Upper lobe of left lung (tissue), 4 donors: ENCODE data around the gene FCAMR.

Source experiments
- POLR2A ChIP-seq, 4 donors: fragments of 450-650 bp; IDR thresholded peaks; one replicate each; pipeline ENCODE4 v1.5.1; 2016 to 2017; ENCODE audit warnings: antibody characterized with exemption in 4 of 4, mild to moderate bottlenecking in 2 of 4
- POLR2AphosphoS5 ChIP-seq, 2 donors: sonication (generic); formaldehyde crosslinking; IDR thresholded peaks; one replicate each; pipeline ENCODE4 v1.5.1; 2017; ENCODE audit warnings: antibody characterized with exemption in 2 of 2
- TF ChIP-seq, protein P1 (sequence below), 6 experiments: fragments of 450-650 bp in 4 of 6; fragments of 200-600 bp in 2 of 6; sonication (generic) in 2 of 6; IDR thresholded peaks; one replicate each; pipeline ENCODE4 v1.5.1; 2016 to 2019; ENCODE audit warnings: antibody characterized with exemption in 6 of 6

- TF ChIP-seq POLR2AphosphoS5 (IDR thresholded peaks at IDR 0.05) (no peak), POLR2A (IDR thresholded peaks at IDR 0.05) (no peak)
- TF ChIP-seq, protein P1, sequence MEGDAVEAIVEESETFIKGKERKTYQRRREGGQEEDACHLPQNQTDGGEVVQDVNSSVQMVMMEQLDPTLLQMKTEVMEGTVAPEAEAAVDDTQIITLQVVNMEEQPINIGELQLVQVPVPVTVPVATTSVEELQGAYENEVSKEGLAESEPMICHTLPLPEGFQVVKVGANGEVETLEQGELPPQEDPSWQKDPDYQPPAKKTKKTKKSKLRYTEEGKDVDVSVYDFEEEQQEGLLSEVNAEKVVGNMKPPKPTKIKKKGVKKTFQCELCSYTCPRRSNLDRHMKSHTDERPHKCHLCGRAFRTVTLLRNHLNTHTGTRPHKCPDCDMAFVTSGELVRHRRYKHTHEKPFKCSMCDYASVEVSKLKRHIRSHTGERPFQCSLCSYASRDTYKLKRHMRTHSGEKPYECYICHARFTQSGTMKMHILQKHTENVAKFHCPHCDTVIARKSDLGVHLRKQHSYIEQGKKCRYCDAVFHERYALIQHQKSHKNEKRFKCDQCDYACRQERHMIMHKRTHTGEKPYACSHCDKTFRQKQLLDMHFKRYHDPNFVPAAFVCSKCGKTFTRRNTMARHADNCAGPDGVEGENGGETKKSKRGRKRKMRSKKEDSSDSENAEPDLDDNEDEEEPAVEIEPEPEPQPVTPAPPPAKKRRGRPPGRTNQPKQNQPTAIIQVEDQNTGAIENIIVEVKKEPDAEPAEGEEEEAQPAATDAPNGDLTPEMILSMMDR (IDR thresholded peaks at IDR 0.05), result no peak
Measured at GRCh38 chr1:206913766-206914537, 56.3 kb downstream of the FCAMR start.
